HG02588 (cell line): ENCODE measurements around the gene SPN.
"Not testable (repeated sequence)": the region's sequence is repeated elsewhere in the genome, so short reads cannot be mapped to it uniquely, and the experiment has no call there.

Experiments
- ATAC-seq: cut with Tn5 transposase; IDR thresholded peaks from one replicate; pipeline ENCODE4 v1.9.1; 2021; ENCODE audit warnings: mild to moderate bottlenecking, moderate library complexity; ENCODE audit not compliant: unreplicated experiment

The SPN gene, protein sequence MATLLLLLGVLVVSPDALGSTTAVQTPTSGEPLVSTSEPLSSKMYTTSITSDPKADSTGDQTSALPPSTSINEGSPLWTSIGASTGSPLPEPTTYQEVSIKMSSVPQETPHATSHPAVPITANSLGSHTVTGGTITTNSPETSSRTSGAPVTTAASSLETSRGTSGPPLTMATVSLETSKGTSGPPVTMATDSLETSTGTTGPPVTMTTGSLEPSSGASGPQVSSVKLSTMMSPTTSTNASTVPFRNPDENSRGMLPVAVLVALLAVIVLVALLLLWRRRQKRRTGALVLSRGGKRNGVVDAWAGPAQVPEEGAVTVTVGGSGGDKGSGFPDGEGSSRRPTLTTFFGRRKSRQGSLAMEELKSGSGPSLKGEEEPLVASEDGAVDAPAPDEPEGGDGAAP

DNA sequence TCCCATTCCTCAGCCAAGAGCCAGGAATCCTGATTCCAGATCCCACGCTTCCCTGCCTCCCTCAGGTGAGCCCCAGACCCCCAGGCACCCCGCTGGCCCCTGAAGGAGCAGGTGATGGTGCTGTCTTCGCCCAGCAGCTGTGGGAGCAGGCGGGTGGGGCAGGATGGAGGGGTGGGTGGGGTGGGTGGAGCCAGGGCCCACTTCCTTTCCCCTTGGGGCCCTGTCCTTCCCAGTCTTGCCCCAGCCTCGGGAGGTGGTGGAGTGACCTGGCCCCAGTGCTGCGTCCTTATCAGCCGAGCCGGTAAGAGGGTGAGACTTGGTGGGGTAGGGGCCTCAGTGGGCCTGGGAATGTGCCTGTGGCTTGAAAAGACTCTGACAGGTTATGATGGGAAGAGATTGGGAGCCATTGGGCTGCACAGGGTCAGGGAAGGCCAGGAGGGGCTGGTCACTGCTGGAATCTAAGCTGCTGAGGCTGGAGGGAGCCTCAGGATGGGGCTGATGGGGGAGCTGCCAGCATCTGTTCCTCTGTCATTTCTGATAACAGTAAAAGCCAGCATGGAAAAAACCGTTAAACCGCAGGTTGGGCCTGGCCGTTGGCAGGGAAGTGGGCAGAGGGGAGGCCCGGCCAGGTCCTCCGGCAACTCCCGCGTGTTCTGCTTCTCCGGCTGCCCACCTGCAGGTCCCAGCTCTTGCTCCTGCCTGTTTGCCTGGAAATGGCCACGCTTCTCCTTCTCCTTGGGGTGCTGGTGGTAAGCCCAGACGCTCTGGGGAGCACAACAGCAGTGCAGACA, at the start of gene SPN:
SPN (plus strand) TSS at position 232 of the 791 bp plus-strand sequence; CDS start at position 714, 482 bp downstream.
- no peak for ATAC-seq

DNA sequence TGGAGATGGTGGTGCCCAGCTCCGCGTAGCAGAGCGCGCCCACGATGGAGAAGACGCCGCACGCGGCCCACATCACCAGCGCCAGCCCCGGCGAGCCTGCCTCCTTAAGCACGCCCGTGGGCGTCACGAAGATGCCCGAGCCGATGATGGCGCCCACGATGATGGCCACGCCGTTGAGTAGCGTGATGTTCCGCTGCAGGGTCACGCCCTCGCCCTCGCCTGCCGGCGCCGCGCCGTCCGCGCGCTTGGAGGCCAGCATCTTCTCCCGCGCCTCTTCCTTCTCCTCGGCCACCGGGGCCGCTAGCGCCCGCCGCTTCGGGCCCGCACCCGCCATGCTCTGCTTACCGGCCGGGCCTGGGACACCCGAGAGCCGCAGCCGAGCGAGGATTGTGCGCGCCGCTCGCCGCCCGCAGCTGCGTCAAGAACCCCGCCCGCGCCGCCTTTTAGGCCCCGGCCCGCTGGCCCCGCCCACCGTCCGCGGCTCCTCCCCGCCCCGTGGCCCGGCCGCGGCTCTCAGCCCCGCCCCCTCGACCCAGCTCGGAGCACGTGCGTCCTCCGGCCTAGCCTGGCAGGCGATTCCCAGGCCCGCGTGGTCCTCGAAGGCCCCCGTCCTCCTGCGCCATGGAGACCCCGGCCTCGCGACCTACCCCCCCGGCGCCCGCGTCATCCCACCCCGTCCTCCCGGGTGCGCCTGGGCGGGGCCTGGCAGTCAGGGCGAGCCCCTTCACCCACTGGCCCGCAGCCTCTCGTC, 49.6 kb upstream of the SPN start:
- ATAC-seq = peak; percentile 49

DNA sequence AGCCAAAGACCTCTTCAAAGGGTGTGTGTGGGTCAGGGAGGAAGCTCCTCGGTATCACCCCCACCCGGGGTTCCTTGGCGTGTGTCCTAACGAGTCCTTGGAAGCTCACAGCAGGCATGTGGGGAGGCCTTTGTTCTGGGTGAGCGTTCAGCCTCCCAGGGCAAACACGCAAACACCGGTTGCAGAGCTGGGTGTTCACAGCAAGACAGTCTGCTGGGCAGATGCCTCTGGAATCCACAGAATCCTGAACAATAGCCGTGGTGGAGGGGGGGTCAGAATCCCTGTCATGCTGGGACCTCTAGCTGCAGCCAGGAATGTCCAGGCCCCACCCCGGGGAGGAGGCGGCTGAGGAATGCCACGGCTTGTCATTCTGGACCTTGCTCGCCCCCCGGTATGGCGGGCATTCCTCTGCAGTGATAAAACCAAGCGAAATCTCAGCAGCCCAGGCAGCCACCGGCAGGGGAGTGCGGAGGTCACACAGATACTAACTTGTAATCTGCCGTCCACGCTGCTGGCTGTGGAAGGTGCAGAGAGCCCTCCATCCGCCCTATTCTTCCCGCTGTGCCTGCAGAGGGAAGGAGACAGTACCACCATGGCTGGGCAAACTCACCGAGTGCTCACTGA, 48.2 kb upstream of the SPN start:
- ATAC-seq = not testable (repeated sequence)

DNA sequence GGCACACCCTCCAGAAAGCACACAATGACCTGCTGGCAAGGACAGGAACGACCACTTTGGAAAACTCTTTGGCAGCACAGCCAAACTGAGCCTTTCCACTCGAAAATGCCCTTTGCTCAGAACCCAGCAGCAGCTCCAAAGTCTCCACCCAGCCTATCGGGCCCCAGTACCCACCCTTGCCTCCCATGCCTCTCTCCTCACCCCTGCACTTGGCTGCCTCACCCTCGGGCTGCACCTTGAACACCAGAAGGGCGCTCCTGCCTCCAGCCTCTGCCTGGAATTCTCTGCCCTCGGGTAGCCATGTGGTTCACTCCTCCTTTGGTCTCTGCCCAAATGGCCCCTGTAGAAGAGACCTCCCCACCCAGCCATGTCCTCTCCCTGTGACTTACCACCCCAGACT, 46.9 kb upstream of the SPN start:
- not testable (repeated sequence) for ATAC-seq

DNA sequence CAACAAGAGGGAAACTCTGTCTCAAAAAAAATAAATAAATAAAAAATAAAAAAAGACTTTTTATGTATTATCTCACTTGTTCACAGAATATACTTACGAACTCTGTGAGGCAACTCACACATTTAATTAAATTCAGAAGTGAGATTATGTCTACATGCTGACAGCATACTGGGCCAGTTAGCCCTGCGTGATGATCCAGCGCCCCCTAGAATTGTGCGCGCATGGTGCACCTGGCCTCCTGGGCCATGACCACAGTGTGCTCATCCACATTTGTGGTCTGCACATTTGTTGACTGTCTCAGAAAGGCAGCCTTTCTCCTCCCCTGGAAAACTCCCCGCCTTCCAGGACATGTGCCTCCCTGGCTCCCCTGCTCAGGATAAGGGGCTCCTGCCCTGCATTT, 42.5 kb upstream of the SPN start:
- not testable (repeated sequence) for ATAC-seq

DNA sequence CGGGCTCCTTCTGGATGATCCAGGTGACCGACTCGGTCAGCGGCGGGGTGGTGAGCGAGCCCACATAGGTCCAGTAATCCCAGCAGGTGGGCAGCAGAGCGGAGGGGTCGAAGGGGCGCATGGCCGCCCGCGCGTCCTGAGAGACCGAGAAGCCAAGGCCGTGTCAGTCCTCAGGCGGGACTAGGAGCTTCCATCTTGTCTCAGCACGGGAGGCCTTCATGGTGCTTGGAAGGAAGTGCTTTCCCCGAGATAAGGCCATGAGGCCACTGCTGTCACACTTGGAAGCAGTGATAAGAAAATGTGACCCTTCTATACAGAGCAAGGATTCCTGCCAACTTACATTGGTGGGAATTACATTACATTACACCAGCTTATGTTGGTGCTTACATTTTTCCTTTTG, 40.3 kb upstream of the SPN start:
- ATAC-seq = not testable (repeated sequence)

DNA sequence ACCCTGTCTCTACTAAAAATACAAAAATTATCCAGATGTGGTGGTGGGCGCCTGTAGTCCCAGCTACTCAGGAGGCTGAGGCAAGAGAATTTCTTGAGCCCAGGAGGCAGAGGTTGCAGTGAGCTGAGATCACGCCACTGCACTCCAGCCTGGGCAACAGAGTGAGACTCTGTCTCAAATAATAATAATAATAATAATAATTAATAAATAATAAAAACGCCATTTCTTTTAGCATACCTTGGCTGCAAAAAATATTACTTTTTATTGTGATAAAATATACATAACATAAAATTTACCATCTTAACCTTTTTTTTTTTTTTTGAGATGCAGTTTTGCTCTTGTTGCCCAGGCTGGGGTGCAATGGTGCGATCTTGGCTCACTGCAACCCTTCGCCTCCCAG, 39.8 kb upstream of the SPN start:
- not testable (repeated sequence) for ATAC-seq

DNA sequence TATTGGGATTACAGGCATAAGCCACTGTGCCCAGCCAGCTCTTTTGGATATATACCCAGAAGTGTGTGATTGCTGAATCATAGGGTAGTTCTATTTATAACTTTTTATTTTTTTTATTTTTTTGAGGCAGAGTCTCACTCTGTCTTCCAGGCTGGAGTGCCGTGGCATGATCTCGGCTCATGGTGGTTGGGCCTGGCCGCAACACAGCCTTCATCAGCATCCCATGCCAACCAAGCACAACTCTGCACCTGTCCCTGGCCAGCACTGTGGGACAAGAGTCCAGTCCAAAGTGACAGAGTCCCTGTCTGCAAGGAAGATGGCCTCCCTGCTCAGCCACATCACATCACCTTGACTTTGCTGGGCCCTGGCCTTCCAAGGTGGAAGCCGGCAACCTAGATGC, 37.9 kb upstream of the SPN start:
- ATAC-seq = not testable (repeated sequence)

DNA sequence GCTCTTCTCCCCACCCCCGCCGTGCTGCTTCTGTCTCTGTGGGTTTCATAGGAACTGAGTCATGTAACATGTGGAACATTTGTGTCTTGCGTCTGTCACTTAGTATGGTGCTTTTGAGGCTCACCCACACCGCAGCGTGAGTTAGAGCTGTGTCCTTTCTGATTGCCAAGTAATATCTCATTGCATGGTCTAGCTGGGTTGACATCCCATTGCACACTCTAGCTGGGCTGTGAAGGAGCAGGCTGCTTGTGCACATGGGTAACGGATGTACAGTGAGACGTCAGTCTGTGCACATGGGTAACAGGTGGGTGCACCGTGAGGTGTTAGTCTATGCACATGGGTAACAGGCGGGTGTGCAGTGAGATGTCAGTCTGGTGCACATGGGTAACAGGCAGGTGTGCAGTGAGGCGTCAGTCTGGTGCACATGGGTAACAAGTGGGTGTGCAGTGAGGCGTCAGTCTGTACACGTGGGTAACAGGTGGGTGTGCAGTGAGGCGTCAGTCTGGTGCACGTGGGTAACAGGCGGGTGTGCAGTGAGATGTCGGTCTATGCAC, 36.2 kb upstream of the SPN start:
- peak; percentile 41 for ATAC-seq

DNA sequence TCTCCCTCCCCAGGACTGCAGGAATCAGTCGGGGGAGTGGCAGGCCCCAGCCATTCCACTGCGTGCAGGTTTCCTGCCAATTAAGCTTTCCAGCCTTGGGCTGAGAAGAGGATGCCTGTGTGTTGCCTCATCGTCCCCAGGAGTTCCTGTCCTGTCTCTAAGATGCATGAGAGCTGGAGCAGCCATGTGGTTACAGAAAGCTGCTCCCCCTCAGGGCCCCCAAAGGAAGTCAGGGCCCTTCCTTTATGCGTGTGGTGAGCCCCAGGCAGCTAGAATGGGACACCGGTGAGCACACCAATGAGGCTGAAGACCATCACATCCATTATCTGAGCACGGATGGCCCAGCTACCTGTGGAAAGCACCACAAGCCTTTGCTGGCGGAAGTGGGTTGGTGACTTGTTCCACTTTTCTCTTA, 35.4 kb upstream of the SPN start:
- not testable (repeated sequence) for ATAC-seq

DNA sequence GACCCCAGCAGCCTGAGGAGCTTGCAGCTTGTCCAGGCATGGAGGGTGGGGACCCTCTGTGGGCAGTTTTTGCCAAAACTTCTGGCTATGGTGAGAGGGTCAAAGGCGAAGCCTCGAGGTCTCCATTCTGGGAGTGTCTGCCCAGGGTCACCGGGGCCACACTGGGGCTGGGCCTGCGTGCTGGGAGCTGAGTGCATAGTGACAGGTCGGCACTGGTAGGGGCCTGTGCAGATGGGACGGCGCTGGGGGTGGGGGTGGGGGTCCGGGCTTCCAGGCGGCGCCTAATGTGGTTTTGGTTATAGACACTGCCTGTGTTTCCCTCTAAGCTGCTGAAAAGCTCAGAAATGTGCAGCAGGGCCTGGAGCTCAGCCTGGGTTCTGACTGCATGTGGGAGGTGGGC, 34.3 kb upstream of the SPN start:
- ATAC-seq = not testable (repeated sequence)

DNA sequence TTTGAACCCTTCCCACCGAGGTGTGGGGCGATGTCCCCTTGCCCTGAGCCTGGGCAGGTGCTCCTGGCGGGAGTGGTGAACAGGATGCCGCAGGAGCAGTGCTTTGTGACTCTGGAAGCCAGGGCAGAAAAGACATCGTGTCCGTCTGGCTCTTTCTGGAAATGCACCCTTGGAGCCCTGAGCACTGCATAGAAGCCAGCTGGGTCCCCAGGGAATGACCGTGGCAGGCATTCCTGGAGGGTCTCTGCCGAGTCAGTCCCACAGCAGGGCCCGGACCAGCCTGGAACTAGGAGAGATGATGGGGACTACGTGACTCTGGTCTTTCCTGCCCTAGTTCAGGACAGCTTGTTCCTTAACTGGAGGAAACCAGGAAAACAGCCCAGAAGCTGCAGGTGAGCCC, 33.7 kb upstream of the SPN start:
- not testable (repeated sequence) for ATAC-seq

DNA sequence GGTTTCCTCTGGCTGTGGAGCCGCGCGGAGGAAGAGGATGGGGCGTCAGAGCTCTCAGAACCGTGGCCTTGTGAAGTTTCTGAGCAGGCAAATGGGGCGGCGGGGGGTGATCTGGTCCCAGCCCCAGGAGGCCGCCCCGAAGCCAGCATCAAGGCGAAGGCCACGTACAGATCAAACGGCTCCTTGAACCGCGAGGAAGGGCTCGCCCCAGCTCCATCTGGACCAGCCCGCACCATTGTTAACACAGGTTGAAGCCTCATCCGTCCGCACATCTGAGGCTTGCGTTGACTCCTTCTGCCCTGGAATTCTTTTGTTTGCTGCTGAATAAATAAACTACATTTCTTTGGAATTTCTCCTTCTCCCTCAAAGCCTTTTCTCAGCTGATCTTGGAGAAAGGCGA, 31.4 kb upstream of the SPN start:
- not testable (repeated sequence) for ATAC-seq

DNA sequence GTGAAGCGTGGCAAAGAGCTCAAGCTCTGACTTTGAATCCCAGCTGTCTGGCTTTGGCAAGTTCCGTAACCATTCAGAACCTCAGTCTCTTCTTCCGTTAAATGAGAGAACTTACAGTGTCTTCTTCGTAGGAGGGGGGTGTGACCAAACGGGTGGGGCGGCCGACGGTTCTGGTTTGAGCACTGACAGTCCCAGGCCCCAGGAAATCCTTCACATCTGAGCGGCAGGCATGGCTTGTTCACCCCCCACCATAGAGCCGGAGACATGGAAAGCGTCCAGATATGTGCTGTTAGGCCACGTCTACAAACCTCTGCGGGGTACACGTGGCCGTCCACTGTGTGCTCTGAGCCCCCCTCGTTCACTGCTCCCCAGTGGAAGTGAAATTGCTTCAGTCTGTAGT, 27.1 kb upstream of the SPN start:
- ATAC-seq = not testable (repeated sequence)

DNA sequence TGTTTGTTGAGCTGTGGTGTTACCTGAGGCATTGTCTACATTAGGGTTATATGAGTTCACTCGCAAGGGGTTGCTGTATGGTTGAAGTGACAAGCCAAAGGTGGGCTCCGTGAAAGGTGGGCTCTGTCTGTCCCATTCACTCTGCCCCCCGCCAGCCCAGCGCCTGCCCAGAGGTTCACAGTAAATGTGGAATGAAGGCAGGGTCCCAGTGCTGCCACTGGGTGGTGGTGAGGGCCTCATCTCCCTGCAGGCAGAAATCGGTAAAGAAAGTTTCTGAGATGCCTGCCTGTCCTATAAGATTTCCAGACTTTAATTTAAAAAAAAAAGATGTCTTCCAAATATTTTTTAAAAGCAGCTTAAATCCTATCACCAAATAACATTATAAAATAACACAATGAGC, 26.7 kb upstream of the SPN start:
- ATAC-seq = not testable (repeated sequence)

DNA sequence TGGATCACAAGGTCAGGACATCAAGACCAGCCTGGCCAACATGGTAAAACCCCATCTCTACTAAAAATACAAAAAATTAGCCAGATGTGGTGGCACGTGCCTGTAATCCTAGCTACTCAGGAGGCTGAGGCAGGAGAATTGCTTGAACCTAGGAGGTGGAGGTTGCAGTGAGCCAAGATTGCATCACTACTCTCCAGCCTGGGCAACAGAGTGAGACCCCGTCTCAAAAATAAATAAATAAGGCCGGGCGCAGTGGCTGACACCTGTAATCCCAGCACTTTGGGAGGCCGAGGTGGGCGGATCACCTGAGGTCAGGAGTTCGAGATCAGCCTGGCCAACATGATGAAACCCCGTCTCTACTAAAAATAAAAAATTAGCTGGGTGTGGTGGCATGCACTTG, 24.3 kb upstream of the SPN start:
- not testable (repeated sequence) for ATAC-seq

DNA sequence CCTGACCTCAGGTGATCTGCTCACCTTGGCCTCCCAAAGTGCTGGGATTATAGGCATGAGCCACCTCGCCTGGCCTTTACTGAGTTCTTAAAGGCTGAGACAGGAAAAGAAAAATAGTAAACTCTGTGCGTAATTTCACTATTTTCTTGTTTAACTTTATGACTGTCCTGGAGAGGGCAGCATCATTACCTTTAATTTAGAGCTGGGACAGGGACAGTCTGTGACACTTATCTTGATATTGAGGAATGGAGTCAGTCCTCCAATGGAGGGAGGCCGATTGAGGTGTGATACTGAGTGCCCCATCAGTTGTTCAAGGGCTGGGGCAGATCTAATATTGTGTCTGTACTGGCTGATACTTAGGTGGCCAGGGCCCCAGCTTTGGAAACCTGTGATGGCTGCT, 21.5 kb upstream of the SPN start:
- ATAC-seq = no peak

DNA sequence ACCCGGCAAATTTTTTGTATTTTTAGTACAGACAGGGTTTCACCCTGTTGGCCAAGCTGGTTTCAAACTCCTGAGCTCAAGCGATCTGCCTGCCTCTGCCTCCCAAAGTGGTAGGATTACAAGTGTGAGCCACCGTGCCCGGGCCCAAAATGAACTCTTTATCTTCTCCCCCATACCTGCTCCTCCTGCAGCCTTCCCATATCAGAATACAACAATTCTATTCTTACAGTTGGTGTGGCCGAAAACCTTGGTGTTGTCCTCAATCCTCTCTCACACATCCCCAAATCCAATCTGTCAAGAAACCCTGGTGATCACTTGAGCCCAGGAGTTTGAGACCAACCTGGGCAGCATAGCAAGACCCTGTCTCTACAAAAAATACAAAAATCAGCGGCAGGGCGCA, 19.5 kb upstream of the SPN start:
- ATAC-seq = no peak

DNA sequence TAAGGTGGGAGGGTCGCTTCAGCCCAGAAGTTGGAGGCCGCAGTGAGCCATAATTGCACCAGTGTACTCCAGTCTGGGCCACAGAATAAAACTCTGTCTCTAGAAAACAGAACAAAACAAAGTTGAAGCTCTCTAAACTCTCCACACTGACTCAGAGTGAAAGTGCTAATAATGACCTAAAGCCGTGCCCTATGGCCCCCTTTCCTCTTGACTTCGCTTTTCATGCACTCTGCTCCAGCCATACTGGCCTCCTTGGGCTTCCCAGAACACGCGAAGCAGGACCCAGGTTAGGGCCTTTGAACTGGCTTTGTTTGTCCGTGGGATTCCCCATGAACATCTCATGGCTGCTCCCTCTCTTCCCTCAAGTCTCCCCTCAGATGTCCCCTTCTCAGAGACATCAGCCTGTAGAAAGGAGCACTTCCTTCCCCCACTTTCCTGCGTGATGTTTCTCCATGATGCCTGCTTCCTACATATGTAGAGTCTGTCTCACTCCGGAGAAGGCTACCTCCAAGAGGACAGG, 18.6 kb upstream of the SPN start:
- ATAC-seq = no peak

DNA sequence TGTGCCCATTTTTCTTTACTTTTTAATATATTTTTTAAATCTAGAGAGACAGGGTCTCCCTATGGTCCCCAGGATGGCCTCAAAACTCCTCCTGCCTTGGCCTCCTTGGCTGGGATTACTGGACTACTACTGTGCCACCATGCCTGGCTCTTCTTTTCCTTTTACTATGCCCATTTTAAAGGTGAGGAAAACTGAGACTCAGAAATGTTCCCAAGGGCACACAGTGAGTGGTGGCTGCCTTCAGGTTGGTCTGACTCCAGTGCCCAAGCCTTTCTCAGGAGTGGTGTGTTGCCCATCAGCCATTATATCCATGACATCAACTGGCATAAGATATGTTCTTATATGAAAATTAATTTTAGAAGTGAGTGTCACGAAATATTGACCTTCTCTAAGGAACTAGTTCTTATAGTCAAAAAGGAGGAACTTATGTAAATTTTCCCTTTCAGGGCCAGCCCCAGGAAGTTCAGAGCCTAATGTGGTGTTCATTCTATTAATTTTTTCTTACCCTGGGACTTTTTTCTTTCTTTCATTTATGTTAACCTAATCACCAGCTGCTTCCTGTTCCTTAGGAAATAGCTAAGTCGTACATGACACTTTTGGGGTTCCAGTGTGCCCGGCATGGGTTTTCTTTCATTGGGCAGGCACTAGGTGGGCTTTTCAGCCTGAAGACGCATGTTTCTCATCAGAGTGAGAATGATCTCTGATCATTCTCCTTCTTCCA, 17.9 kb upstream of the SPN start:
- no peak for ATAC-seq
